ENCODE results near the gene INPP5K. TPM values are rescaled to one million over a fixed set of nuclear protein-coding genes. Genes with fewer than 3 reads are reported as not detected.

Gene INPP5K
- total and polyA plus RNA-seq, 12 donors, result 11.1 to 91.6 (median 36.2) TPM

Other genes starting within 250 kb of the INPP5K start
- not detected for gene BHLHA9, start 246.2 kb downstream of the INPP5K start, total RNA-seq
- not detected for gene BHLHA9, start 246.2 kb downstream of the INPP5K start, polyA plus RNA-seq
- 1 to 10 TPM in 3 of 9 donors, under 1 TPM in 3, not detected in 3; 0.14 to 2.2 (median 0.67) TPM for gene TRARG1, start 236.9 kb downstream of the INPP5K start, total RNA-seq
- gene TRARG1, start 236.9 kb downstream of the INPP5K start, polyA plus RNA-seq, result 10 to 100 TPM in 1 of 3 donors, 1 to 10 TPM in 1, under 1 TPM in 1; 0.04 to 25.2 (median 2.0) TPM
- gene YWHAE, start 116.4 kb downstream of the INPP5K start, total RNA-seq, result 100 to 1,000 TPM; 310 to 744 (median 539) TPM
- gene YWHAE, start 116.4 kb downstream of the INPP5K start, polyA plus RNA-seq, result 100 to 1,000 TPM; 340 to 884 (median 511) TPM
- 10 to 100 TPM; 49.6 to 80.6 (median 59.6) TPM for gene CRK, start 60.4 kb downstream of the INPP5K start, total RNA-seq
- gene CRK, start 60.4 kb downstream of the INPP5K start, polyA plus RNA-seq, result 10 to 100 TPM; 20.3 to 62.7 (median 23.0) TPM
- 100 to 1,000 TPM in 1 of 9 donors, 10 to 100 TPM in 8; 11.6 to 103 (median 72.1) TPM for gene MYO1C, start 23.9 kb downstream of the INPP5K start, total RNA-seq
- gene MYO1C, start 23.9 kb downstream of the INPP5K start, polyA plus RNA-seq, result 10 to 100 TPM; 35.6 to 71.4 (median 71.3) TPM
- gene PITPNA, start 46.2 kb upstream of the INPP5K start, total RNA-seq, result 100 to 1,000 TPM in 1 of 9 donors, 10 to 100 TPM in 8; 20.0 to 107 (median 51.9) TPM
- gene PITPNA, start 46.2 kb upstream of the INPP5K start, polyA plus RNA-seq, result 100 to 1,000 TPM in 1 of 3 donors, 10 to 100 TPM in 2; 16.4 to 157 (median 17.8) TPM
- 10 to 100 TPM in 8 of 9 donors, 1 to 10 TPM in 1; 4.8 to 32.5 (median 18.4) TPM for gene SLC43A2, start 112.2 kb upstream of the INPP5K start, total RNA-seq
- 10 to 100 TPM in 1 of 3 donors, 1 to 10 TPM in 2; 6.8 to 17.2 (median 7.5) TPM for gene SLC43A2, start 112.2 kb upstream of the INPP5K start, polyA plus RNA-seq
- gene SCARF1, start 129.1 kb upstream of the INPP5K start, total RNA-seq, result 10 to 100 TPM in 7 of 9 donors, 1 to 10 TPM in 2; 4.0 to 24.8 (median 18.1) TPM
- 10 to 100 TPM in 2 of 3 donors, under 1 TPM in 1; 0.81 to 19.1 (median 10.5) TPM for gene SCARF1, start 129.1 kb upstream of the INPP5K start, polyA plus RNA-seq
- 10 to 100 TPM; 13.8 to 78.3 (median 29.9) TPM for gene RILP, start 133.3 kb upstream of the INPP5K start, total RNA-seq
- gene RILP, start 133.3 kb upstream of the INPP5K start, polyA plus RNA-seq, result 10 to 100 TPM; 37.9 to 46.5 (median 40.4) TPM
- gene PRPF8, start 168.3 kb upstream of the INPP5K start, total RNA-seq, result 100 to 1,000 TPM; 136 to 748 (median 227) TPM
- gene PRPF8, start 168.3 kb upstream of the INPP5K start, polyA plus RNA-seq, result 100 to 1,000 TPM; 107 to 439 (median 155) TPM
- gene TLCD2, start 193.8 kb upstream of the INPP5K start, total RNA-seq, result 10 to 100 TPM in 5 of 9 donors, 1 to 10 TPM in 4; 6.8 to 48.7 (median 11.4) TPM
- 10 to 100 TPM in 1 of 3 donors, 1 to 10 TPM in 2; 4.3 to 58.8 (median 7.2) TPM for gene TLCD2, start 193.8 kb upstream of the INPP5K start, polyA plus RNA-seq
- gene WDR81, start 208.1 kb upstream of the INPP5K start, total RNA-seq, result 10 to 100 TPM; 17.6 to 88.8 (median 44.2) TPM
- gene WDR81, start 208.1 kb upstream of the INPP5K start, polyA plus RNA-seq, result 10 to 100 TPM in 2 of 3 donors, 1 to 10 TPM in 1; 4.9 to 52.3 (median 20.2) TPM
- gene SERPINF2, start 226.3 kb upstream of the INPP5K start, total RNA-seq, result 1 to 10 TPM; 1.3 to 3.7 (median 2.2) TPM
- gene SERPINF2, start 226.3 kb upstream of the INPP5K start, polyA plus RNA-seq, result 1 to 10 TPM in 2 of 3 donors, under 1 TPM in 1; 0.59 to 6.4 (median 5.2) TPM
- 100 to 1,000 TPM in 5 of 9 donors, 10 to 100 TPM in 4; 24.5 to 290 (median 106) TPM for gene SERPINF1, start 245.4 kb upstream of the INPP5K start, total RNA-seq
- 100 to 1,000 TPM in 2 of 3 donors, 10 to 100 TPM in 1; 70.4 to 310 (median 121) TPM for gene SERPINF1, start 245.4 kb upstream of the INPP5K start, polyA plus RNA-seq